Fibroblast of pulmonary artery (primary cell): ENCODE data around the gene RAB1B.

Experiments used
- DNase-seq: peaks from one replicate; pipeline ENCODE4 v3.0.0-alpha.2; 2010; ENCODE audit warnings: low read depth
- H3K4me3 ChIP-seq: replicated peaks from 2 replicates; pipeline ENCODE4 v1.5.1; 2011; ENCODE audit warnings: low read depth, mild to moderate bottlenecking, control low read depth, low read length, moderate library complexity
- TF ChIP-seq, protein P1 (sequence below): IDR thresholded peaks from 2 replicates; pipeline ENCODE4 v1.5.1; 2011; ENCODE audit warnings: mild to moderate bottlenecking, control low read depth, low read length, inconsistent platforms; ENCODE audit errors: missing control alignments

Gene RAB1B

DNA sequence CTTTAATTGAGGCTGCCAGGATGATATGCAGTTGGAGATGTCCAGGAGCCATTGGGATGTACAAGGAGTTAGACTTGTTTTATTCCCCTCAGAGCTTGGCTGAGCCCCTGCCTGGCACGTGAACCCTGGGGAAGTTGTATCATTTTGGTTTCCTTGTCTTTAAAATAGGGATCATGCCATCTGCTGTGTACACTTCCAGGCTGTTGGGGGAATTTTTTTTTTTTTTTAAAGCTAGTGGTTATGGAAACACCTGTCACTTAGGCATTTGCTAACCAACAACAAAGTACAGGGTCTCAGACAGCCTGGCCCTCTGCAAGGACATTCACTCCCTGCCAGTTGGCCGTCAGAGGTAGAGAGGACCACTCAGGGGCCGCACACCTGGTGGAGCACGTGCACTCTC lies 8.5 kb upstream of the RAB1B start:
- H3K4me3 ChIP-seq = no peak overlapping the region
- no peak for DNase-seq
- TF ChIP-seq, protein P1, sequence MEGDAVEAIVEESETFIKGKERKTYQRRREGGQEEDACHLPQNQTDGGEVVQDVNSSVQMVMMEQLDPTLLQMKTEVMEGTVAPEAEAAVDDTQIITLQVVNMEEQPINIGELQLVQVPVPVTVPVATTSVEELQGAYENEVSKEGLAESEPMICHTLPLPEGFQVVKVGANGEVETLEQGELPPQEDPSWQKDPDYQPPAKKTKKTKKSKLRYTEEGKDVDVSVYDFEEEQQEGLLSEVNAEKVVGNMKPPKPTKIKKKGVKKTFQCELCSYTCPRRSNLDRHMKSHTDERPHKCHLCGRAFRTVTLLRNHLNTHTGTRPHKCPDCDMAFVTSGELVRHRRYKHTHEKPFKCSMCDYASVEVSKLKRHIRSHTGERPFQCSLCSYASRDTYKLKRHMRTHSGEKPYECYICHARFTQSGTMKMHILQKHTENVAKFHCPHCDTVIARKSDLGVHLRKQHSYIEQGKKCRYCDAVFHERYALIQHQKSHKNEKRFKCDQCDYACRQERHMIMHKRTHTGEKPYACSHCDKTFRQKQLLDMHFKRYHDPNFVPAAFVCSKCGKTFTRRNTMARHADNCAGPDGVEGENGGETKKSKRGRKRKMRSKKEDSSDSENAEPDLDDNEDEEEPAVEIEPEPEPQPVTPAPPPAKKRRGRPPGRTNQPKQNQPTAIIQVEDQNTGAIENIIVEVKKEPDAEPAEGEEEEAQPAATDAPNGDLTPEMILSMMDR = no peak

DNA sequence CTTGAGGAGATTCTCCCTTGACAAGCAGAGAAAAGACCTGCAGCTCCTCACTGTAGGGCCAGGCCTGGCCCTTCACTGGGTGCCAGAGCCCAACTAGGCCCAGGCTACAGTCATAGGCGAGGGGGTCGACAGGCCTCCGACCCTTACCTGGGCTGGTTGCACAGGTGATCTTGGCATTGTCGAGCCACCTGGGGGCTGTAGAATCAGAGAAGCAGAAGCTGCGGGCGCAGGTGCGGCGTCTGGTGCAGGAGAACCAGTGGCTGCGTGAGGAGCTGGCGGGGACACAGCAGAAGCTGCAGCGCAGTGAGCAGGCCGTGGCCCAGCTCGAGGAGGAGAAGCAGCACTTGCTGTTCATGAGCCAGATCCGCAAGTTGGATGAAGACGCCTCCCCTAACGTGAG lies 6.9 kb upstream of the RAB1B start:
- TF ChIP-seq, protein P1 = no peak
- no peak overlapping the region for H3K4me3 ChIP-seq
- no peak for DNase-seq

DNA sequence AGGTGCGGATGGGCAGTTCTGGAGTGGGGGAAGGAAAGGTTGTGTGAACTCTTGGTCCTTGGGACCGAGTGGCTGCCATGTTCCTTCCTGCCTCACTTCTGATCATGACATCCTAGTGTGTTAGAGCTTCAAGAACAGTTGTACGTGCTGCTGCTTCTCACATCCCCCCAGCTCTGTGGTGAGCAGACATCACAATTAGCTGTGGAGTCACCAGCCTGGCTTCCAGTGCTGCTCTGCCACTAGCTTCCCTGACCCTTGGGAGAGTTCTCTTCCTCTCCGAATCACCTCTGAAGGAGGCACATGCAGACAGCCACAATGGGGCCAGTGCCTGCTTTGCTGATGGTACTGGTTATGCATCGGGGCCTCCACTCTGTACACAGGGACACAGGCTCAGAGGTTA lies 6.2 kb upstream of the RAB1B start:
- TF ChIP-seq, protein P1 = no peak
- H3K4me3 ChIP-seq = no peak overlapping the region
- no peak for DNase-seq

DNA sequence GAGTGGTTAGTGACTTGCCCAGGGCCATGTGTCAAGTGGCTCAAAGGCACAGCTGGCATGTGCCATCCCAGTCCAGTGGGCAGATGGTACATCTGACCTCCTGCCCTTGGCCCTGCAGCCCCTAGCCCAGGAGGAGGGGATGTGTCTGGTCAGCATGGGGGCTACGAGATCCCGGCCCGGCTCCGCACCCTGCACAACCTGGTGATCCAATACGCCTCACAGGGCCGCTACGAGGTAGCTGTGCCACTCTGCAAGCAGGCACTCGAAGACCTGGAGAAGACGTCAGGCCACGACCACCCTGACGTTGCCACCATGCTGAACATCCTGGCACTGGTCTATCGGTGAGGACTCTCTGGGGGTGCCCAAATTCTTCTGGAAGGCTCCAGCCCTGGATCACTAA lies 5.7 kb upstream of the RAB1B start:
- DNase-seq = no peak
- no peak overlapping the region for H3K4me3 ChIP-seq

DNA sequence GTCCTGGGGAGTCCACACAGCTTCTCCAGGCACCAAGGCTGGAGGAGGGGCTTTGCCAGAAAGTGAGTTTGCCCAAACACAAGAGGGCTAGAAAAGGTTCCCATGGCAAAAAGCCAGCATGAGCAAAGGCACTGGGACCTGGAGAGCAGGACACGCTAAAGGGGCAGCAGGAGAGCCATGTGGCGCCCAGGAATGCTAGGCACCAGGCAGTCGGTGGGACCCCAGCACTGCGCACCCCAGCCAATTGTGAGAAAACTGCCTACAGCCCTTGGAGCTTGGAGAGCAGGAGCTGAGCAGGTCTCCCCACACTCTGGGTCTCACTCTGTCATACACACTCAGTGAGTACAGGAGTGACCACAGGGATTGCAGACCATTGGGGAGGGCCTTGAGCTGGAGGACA lies 5.2 kb upstream of the RAB1B start:
- TF ChIP-seq, protein P1 = no peak
- DNase-seq = no peak
- no peak overlapping the region for H3K4me3 ChIP-seq

More for the DNA sequence above, 5.7 kb upstream of the RAB1B start:
- TF ChIP-seq, protein P1 = no peak

DNA sequence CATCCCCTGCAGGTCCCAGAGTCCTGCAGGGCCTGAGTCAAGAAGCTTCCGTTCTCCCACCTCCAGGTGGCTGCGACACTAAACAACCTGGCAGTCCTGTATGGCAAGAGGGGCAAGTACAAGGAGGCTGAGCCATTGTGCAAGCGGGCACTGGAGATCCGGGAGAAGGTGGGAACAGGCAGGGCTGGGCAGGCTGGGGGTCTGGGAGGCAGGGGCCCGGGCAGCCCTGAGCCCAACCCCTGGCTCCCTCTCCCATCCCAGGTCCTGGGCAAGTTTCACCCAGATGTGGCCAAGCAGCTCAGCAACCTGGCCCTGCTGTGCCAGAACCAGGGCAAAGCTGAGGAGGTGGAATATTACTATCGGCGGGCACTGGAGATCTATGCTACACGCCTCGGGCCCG lies 4.7 kb upstream of the RAB1B start:
- DNase-seq = no peak

DNA sequence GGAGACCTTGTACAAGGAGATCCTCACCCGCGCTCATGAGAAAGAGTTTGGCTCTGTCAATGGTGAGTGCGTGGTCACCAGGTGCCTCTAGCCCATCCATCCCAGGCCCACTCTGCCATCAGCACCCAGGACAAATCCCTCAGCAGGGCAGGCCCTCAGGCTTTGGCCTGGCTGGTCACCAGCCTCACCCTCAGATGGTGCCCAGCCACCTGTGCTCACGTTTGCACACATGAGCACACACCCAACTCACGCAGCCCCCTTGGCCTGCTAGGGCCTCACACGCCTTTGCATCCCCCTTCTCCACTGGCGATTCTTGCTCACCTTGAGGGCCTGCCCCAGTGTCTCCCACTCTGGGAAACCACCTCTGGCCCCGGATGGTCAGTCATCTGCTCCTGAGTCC lies 4.1 kb upstream of the RAB1B start:
- no peak overlapping the region for H3K4me3 ChIP-seq
- TF ChIP-seq, protein P1 = no peak
- no peak for DNase-seq

More for the DNA sequence above, 4.7 kb upstream of the RAB1B start:
- no peak overlapping the region for H3K4me3 ChIP-seq
- TF ChIP-seq, protein P1 = no peak
